Stomach smooth muscle (tissue), 2 donors: ENCODE measurements around the gene TMIE.

Experiments
- H3K27ac ChIP-seq: one replicate; pipeline ENCODE4 v1.7.0; 2013; ENCODE audit warnings: mild to moderate bottlenecking, low read length, inconsistent platforms
- H3K27me3 ChIP-seq, 2 donors: one replicate each; pipeline ENCODE4 v1.7.0; 2013; ENCODE audit warnings: low read length in 2 of 2; ENCODE audit not compliant: insufficient read depth in 2 of 2, control insufficient read depth in 1 of 2
- H3K36me3 ChIP-seq, 2 donors: one replicate each; pipeline ENCODE4 v1.7.0; 2013; ENCODE audit warnings: low read length in 2 of 2; ENCODE audit not compliant: control insufficient read depth in 2 of 2, insufficient read depth in 2 of 2
- H3K4me1 ChIP-seq: one replicate; pipeline ENCODE4 v1.7.0; 2013; ENCODE audit warnings: low read length; ENCODE audit not compliant: control insufficient read depth, insufficient read depth
- H3K4me3 ChIP-seq, 2 donors: one replicate each; pipeline ENCODE4 v1.7.0; 2013; ENCODE audit warnings: low read length in 2 of 2
- H3K9ac ChIP-seq, 2 donors: one replicate each; pipeline ENCODE4 v1.7.0; 2013; ENCODE audit warnings: low read length in 2 of 2, mild to moderate bottlenecking in 1 of 2
- H3K9me3 ChIP-seq, 2 donors: one replicate each; pipeline ENCODE4 v1.7.0; 2013; ENCODE audit warnings: low read length in 2 of 2; ENCODE audit not compliant: control insufficient read depth in 2 of 2
- donor health status: healthy.
- donor health status: Pancreatic carcinoma.

The TMIE gene

GRCh38 chr3:46664188-46664970 lies 36.8 kb upstream of the TMIE start:
- Histone ChIP-seq H3K4me1 (peaks cover 13% of the 10 kb centered on the region), H3K4me3 (no peak overlapping the region), H3K9ac (no peak overlapping the region), H3K9me3 (no peaks in the 10 kb centered on the region), H3K36me3 (no peaks in the 10 kb centered on the region), H3K27ac (no peak overlapping the region), H3K27me3 (peaks cover 2 to 6% of the 10 kb centered on the region in 2 donors)

- H3K27ac ChIP-seq, result no peak overlapping the region
- peaks cover 13% of the 10 kb centered on the region for H3K4me1 ChIP-seq
- H3K9ac ChIP-seq, result no peak overlapping the region
- H3K36me3 ChIP-seq, result no peaks in the 10 kb centered on the region
- no peak overlapping the region for H3K4me3 ChIP-seq
- H3K9me3 ChIP-seq, result no peaks in the 10 kb centered on the region
- peaks cover 2 to 6% of the 10 kb centered on the region in 2 donors for H3K27me3 ChIP-seq
Observed at GRCh38 chr3:46664971-46665762, 36.0 kb upstream of the TMIE start.

- no peak overlapping the region for H3K9ac ChIP-seq
- no peak overlapping the region for H3K27ac ChIP-seq
- H3K4me1 ChIP-seq, result peaks cover 13% of the 10 kb centered on the region
- H3K4me3 ChIP-seq, result no peak overlapping the region
- H3K27me3 ChIP-seq, result peaks cover under 1 to 3% of the 10 kb centered on the region in 2 donors
- no peaks in the 10 kb centered on the region for H3K9me3 ChIP-seq
- H3K36me3 ChIP-seq, result no peaks in the 10 kb centered on the region
Observed at GRCh38 chr3:46665763-46666452, 35.3 kb upstream of the TMIE start.

- Histone ChIP-seq H3K9me3 (no peaks in the 10 kb centered on the region), H3K27me3 (no peaks in the 10 kb centered on the region), H3K9ac (no peak overlapping the region), H3K36me3 (no peaks in the 10 kb centered on the region), H3K4me1 (peaks cover 13% of the 10 kb centered on the region), H3K27ac (no peak overlapping the region), H3K4me3 (no peak overlapping the region)
Observed at GRCh38 chr3:46666453-46666845, 34.7 kb upstream of the TMIE start.

GRCh38 chr3:46667061-46667621 lies 34.1 kb upstream of the TMIE start:
- Histone ChIP-seq H3K27ac (no peak overlapping the region), H3K4me1 (peaks cover 13% of the 10 kb centered on the region), H3K27me3 (no peaks in the 10 kb centered on the region), H3K36me3 (no peaks in the 10 kb centered on the region), H3K4me3 (no peak overlapping the region), H3K9ac (no peak overlapping the region), H3K9me3 (no peaks in the 10 kb centered on the region)

GRCh38 chr3:46667657-46668056 lies 33.5 kb upstream of the TMIE start:
- H3K9ac ChIP-seq, result no peak overlapping the region

GRCh38 chr3:46668116-46668515 lies 33.1 kb upstream of the TMIE start:
- H3K27me3 ChIP-seq, result no peaks in the 10 kb centered on the region

More at GRCh38 chr3:46667657-46668056, 33.5 kb upstream of the TMIE start:
- Histone ChIP-seq H3K27me3 (no peaks in the 10 kb centered on the region), H3K36me3 (no peaks in the 10 kb centered on the region), H3K27ac (no peak overlapping the region), H3K4me1 (peaks cover 13% of the 10 kb centered on the region), H3K9me3 (no peaks in the 10 kb centered on the region), H3K4me3 (no peak overlapping the region)

GRCh38 chr3:46668591-46668990 lies 32.6 kb upstream of the TMIE start:
- no peaks in the 10 kb centered on the region for H3K9me3 ChIP-seq
- H3K4me3 ChIP-seq, result no peak overlapping the region
- no peak overlapping the region for H3K27ac ChIP-seq
- no peak overlapping the region for H3K9ac ChIP-seq
- H3K36me3 ChIP-seq, result no peaks in the 10 kb centered on the region
- peaks cover 10% of the 10 kb centered on the region for H3K4me1 ChIP-seq
- H3K27me3 ChIP-seq, result no peaks in the 10 kb centered on the region

More at GRCh38 chr3:46668116-46668515, 33.1 kb upstream of the TMIE start:
- Histone ChIP-seq H3K27ac (no peak overlapping the region), H3K9me3 (no peaks in the 10 kb centered on the region), H3K9ac (no peak overlapping the region), H3K4me1 (peaks cover 13% of the 10 kb centered on the region), H3K36me3 (no peaks in the 10 kb centered on the region), H3K4me3 (no peak overlapping the region)

GRCh38 chr3:46669191-46669999 lies 31.8 kb upstream of the TMIE start:
- no peak overlapping the region for H3K4me3 ChIP-seq
- no peak overlapping the region for H3K27ac ChIP-seq
- peaks cover 4% of the 10 kb centered on the region for H3K4me1 ChIP-seq
- H3K9me3 ChIP-seq, result no peaks in the 10 kb centered on the region
- no peaks in the 10 kb centered on the region for H3K36me3 ChIP-seq
- no peaks in the 10 kb centered on the region for H3K27me3 ChIP-seq
- no peak overlapping the region for H3K9ac ChIP-seq
